HG03196 (cell line): ENCODE measurements around the gene DDX27.
A peak's percentile ranks its signal among the peaks of the same experiment; 100 is the strongest.
"Not testable (repeated sequence)": the region's sequence is repeated elsewhere in the genome, so short reads cannot be mapped to it uniquely, and the experiment has no call there.

Experiments used
- ATAC-seq: cut with Tn5 transposase; IDR thresholded peaks from one replicate; pipeline ENCODE4 v1.9.1; 2021; ENCODE audit not compliant: unreplicated experiment

The DDX27 gene, protein sequence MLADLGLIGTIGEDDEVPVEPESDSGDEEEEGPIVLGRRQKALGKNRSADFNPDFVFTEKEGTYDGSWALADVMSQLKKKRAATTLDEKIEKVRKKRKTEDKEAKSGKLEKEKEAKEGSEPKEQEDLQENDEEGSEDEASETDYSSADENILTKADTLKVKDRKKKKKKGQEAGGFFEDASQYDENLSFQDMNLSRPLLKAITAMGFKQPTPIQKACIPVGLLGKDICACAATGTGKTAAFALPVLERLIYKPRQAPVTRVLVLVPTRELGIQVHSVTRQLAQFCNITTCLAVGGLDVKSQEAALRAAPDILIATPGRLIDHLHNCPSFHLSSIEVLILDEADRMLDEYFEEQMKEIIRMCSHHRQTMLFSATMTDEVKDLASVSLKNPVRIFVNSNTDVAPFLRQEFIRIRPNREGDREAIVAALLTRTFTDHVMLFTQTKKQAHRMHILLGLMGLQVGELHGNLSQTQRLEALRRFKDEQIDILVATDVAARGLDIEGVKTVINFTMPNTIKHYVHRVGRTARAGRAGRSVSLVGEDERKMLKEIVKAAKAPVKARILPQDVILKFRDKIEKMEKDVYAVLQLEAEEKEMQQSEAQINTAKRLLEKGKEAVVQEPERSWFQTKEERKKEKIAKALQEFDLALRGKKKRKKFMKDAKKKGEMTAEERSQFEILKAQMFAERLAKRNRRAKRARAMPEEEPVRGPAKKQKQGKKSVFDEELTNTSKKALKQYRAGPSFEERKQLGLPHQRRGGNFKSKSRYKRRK

DNA sequence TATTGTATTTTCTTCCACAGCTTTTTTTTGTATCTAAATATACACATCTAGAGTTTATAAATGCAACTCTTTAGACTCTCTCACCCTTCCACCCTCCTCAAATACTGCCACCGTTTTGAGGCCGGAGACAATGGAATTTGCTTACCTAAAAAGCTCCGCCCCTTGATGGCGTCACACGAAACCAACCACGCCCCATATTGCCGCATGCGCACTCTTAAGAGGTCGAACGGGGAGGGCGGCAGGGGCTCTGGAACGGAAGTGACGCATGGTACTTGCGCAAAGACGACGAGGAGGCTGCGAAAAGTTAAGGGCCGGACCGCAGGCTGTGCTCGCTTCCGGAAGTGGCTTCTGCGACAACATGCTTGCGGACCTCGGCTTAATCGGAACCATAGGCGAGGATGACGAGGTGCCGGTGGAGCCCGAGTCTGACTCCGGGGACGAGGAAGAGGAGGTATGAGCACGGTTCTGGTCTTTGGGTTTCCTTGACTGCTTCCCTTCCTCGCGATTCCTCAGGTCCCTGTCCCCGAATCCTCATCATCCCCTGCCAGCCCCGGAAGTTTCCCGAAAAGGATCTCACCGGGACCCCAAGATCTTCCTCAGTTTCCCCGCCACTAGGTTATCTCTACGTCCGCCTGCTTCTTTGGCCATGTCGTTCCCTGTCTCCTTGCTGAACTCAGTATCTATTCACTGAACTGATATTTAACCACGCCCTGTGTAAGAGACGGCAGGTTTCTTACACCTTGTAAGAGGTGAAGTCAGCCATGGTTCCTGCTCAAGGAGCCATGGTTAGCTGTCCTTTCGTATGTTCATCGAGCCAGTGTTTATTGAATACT lies at the start of gene DDX27:
DDX27 (plus strand) TSS at position 326 of the 833 bp plus-strand sequence; CDS start at position 359, 33 bp downstream.
- ATAC-seq = peak; percentile 89

DNA sequence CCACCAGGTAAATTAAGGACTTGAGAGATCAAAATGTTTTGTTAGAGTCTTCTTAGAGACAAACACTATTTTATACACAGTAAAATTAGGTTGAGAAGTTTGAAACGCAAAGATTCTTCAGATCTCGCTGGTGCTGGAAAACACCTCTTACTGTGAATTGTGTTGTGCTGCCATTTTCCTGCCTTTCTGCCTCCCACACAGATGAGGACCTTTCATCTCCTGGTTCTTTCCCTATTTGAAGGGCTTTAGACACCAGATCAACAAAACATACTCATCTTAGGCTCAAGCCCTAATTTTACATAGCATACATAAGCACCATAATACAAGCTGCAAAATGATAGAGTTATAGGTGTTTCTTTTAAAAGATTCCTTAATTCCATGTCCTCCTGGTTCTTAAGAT lies 49.7 kb upstream of the DDX27 start:
- no peak for ATAC-seq

DNA sequence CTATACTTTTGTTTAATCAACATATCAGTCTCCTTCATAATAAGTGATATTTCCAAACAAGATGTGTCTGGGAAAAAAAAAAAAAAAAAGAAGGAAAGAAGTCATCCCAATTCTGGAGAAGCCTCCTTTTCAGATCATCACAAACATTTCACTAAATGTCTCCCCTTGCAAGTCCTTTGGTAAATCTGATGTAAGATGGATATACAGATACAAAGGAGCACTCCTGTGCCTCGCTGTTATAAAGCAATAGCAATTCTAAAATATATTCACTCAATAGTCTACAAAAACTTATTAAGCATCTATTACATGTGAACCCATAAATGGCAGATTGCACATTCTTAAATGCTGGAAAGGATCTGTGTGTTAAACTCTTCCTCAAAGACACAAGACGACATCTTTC lies 48.5 kb upstream of the DDX27 start:
- no peak for ATAC-seq

DNA sequence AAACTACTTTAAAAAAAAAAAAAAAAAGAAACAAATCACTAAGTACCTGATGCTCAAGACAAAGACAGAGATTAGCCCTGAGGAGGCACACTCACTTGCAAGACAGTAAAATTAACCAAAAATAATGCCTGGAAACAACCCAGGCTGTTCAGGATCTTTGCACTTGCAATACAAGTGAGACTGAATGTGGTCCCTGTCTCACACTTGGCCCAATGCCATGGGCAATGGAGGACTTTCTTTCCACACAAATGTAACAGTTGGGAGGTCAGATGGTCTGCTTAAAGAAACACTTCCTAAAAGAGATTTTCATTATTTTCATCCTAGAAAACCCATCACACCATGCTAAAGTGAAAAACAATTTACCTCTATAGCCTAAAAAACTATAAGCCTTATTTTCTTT lies 47.3 kb upstream of the DDX27 start:
- no peak for ATAC-seq

DNA sequence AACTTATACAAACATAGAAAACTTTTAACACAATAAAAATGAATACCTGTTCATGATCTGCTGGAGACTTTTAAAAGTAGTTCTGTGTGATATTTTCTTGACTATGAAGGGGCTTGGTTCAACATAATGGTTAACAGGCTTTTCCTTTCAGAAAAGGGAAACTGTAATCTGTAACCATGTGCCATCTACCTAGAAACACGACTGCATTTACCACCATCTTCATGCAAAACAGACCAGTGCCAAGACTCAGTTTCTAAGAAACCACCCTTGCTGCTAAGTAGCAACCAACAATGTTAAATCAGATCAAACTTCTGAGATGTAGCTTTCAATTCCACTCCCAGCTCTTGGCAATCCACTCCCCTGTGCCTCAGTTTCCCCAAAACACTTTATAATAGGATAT lies 46.8 kb upstream of the DDX27 start:
- ATAC-seq = no peak

DNA sequence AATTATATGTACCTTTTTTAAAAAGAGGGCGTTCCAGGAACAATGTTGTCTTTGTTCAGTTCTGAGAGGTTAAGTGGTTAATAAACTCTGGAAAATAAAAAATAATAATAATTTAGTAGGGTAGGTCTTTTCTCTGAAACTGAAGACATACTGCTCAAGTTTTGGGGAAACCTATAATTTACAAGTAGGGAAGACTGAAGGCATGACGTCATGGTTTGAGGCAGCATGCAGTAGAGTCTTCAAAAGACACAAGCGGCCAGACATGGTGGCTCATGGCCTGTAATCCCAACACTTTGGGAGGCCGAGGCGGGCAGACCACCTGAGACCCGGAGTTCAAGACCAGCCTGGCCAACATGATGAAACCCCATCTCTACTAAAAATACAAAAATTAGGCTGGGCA lies 45.0 kb upstream of the DDX27 start:
- ATAC-seq = no peak

DNA sequence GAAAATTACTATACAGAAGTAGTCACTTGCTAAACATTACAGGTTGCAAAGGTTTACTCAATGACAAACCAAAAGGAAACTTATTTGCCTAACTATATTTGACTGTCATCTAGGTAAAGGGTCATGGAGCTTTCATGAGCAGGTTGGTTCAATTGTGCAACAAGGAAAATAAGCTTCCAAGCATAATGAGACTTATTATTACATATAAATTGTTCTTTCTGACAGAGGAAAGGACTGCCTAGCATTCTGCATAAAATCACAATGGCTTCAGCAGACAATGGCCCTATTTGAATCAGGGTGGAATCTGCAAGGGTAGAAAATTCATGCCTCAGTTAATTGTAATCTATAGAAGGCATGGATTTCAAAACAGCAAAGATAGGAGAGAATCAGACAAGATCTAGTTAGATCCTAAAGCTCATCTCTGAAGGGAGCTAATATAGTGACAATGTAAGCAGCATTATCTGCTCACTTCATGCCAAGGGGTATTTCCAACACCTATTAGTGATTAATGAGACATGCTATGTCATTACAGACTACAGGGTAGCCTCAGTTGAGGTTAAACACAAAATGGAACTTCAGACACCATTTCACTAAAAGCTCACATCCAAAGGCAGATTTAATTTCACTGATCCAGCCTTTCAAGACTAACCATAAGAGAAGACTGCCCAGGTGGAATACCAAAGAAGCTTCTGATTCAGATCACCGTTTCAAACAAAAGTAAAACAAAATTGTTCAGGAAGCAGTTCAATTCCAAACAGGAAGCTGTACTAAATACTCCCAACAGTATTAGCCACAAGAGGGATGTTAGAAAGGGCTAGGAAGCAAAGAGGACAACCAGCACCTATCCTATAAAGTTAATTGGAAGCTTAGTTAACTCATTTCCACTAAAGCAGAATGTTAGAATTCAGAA lies 39.6 kb upstream of the DDX27 start:
- ATAC-seq = peak; percentile 45

DNA sequence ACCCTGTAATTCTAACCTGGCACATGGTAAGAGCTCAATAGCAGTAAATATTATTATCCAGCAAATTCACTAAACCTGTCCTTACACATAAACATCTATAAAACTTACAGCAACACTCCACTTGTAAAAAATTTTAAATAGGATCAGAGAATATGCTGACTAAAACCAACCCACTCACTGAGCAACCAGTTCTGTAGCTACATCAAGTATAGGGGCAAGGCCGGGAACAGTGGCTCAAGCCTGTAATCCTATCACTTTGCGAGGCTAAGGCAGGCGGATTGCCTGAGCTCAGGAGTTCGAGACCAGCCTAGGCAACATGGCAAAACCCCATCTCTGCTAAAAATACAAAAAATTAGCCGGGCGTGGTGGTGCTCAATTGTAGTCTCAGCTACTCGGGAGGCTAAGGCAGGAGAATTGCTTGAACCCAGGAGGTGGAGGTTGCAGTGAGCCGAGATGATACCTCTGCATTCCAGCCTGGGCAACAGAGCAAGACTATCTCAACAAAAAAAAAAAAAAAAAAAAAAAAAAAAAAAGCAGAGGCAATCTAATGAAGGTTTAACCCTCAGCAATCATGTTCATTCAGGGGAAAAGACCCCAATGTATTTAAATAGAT lies 37.8 kb upstream of the DDX27 start:
- ATAC-seq = no peak

DNA sequence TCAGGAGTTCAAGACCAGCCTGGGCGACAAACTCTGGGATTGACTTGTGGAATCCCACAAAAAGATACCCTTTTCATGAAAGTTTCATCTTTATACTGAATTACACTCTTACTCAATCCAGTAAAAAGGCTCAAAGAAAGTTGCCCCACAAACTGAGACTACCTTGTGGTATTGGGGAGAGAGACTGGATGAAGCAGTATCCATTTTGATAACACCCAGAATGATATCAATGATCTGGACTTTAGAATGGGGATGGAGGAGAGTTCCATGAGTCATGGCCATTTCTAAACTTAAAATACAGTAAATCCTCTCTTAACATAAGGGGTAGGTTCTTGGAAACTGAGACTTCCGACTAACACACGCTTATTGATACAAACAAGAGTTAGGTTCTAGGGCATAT lies 35.8 kb upstream of the DDX27 start:
- no peak for ATAC-seq

DNA sequence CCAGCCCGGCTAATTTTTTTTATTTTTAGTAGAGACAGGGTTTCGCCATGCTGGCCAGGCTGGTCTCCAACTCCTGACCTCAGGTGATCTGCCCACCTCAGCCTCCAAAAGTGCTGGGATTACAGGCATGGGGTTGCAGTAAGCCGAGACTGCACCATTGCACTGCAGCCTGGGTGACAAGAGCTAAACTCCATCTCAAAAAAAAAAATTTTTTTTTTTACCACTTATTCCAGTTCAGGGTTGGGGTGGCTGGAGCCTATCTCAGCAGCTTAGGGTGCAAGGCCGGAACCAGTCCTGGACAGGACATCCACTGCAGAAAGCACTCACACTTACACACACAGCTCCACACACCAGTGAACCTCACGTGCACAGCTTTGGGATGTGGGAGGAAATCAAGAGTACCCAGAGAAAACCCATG lies 35.1 kb upstream of the DDX27 start:
- ATAC-seq = not testable (repeated sequence)

DNA sequence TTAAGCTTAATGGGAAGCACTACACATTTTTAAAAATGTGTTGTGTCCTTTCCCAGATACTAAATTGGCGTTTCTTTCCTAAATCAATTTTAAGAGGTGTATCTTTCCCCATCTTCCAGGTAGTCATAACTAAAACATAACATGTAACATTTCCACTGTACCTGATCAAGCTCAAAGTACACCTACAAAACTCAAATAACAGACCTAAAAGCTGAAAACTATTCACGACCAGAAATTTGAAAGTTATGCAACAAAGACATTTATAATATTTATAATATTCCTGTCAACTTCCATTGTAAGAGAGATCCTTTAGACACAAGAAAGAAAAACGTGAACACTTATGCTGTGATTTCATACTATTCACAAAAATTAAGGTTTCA lies 34.5 kb upstream of the DDX27 start:
- ATAC-seq = no peak

DNA sequence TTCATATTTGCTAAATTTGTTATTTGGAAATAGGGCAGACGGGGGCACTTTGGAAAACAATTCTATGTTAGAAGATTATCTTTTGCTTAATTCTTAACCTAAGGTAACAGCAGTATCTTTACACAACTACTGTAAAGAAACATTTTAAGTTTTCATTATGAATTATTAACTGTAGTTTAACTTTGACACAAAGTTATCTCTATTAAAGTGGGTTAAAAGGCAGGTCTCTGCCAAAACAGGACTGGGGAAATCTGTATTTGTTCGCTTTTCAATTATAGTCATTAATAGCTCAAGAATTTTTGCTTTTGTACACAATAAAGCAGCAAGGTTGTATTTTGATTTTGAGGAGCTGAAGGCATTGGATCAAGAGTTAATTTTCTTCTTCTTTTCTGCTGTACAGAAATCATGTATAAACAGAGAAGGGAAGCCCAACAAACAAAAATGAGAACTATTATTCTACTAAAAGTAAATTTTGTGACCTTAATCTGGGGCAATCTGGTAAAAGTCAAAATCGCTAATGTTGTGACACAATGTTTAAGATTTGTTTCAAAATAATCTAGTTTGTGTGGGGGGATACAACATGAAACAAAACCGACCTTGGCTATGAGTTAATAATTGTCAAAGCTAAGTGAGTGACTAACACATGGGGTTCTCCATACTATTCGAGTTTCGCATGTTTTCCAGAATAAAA lies 34.0 kb upstream of the DDX27 start:
- no peak for ATAC-seq

DNA sequence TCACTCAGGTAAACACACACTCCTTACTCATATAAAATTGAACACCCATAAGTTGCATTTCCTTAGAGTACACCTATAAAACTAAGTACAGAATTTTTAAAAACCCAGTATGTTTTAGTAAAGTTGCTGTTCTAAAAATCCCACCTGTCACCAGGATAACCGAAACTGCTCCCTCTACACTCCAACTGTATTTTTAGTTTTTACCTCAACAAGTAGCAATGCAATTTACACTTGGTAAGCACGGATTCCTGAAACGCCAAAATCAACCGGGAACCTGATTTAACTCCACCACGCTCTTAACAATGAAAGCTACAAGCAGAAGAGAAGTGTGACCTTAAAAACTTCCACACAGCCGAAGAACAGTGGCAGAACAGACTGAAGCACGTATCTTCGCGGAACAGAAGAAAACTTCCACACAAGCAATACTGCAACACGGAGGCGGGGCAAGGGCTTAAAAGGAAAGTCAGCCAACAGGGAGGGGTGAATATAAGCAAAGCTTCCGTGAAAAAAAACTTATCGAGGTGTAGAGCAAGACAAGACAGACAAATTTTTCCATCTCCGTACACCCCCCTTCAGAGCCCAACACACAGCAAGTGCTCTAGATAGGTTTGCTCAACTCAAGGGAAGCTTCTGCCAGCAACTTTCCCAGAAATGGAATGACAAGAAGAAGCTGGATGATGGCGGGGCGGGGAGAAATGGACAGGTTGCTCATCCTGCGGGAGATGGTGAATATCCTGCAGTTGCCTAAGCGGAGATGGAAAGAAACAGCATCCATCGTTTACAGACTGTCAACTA lies 32.5 kb upstream of the DDX27 start:
- no peak for ATAC-seq

DNA sequence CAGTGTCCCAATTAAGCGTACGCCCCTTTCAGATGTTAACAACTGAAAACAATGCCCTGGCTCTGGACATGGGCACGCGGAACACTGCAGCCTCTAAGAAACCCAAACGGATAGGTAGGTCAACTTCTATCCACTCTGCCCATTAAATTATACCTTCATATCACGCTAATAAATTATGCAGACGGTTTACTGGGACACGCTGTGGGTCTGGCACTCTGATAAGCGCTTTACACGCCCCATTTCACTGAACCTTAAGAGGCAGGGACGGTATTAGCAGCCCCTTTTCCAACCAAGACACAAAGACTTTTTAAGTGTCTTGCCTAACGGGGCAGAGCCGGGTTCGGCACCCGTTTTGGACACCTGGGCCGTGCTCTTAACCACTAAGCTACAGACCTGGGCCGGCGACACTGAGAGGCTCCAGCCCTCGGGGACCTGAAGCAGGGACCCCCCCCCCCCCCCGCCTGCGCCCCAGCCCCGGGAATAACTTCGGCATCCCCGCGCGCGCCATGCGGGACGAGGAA lies 31.8 kb upstream of the DDX27 start:
- ATAC-seq = peak; percentile 2

DNA sequence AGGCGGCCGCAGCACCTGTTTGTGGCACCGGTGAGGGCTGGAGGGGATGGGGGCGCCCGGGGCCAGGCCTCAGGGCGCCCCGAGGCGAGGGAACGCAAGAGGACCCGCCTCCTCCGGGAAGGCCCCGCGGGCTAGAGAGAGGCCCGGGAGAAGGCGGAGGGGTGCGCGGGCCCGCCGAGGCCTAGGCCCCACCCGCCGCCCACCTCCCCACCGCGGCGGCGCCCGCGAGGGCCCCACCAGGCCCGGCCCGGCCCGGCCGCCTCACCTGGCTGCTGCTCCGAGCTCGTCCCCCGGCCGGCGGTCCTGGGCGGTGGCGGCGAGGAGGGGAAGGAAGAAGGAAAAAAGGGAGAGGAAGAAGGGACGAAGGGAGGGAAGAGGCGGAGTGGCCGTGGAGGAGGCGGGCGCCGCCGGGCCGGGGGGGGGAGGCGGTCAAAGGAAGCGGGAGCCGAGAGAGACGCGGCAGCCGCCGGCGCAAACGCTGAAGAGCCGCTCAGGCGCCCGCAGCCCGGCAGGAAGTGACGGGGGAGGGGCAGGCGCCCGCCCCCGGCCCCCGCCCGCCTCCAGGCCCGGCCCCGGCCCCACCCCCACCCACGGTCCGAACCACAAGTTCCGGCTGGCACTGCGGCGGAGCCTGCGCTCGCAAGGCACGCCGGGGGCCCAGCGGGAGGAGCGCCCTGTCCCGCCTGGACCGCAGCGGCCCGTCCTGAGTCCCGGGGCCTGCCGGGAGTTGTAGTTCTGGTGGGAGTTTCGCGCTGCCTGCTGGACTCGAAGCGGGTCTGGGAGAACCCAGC lies 31.2 kb upstream of the DDX27 start, which contains the start of gene STAU1:
STAU1 (minus strand) TSS at position 484 of the 791 bp plus-strand sequence. CDS start 22,133 bp downstream, outside the sequence.
- peak; percentile 89 for ATAC-seq

DNA sequence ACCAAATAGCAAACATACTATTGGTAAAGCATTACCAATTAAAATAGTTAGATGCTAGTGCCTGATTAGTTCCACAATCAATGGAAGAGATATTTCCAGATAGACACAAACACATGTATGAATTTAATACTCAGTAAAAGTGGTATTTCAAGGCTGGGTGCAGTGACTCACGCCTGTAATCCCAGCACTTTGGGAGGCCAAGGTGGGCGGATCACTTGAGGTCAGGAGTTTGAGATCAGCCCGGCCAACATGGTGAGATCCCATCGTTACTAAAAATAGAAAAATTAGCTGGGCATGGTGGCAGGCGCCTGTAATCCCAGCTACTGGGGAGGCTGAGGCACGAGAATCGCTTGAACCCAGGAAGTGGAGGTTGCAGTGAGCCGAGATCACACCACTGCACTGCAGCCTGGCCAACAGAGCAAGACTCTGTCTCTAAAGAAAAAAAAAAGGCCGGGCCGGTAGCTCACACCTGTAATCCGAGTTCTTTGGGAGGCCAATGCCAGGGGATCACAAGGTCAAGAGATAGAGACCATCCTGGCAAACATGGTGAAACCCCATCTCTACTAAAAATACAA lies 26.2 kb upstream of the DDX27 start:
- not testable (repeated sequence) for ATAC-seq

DNA sequence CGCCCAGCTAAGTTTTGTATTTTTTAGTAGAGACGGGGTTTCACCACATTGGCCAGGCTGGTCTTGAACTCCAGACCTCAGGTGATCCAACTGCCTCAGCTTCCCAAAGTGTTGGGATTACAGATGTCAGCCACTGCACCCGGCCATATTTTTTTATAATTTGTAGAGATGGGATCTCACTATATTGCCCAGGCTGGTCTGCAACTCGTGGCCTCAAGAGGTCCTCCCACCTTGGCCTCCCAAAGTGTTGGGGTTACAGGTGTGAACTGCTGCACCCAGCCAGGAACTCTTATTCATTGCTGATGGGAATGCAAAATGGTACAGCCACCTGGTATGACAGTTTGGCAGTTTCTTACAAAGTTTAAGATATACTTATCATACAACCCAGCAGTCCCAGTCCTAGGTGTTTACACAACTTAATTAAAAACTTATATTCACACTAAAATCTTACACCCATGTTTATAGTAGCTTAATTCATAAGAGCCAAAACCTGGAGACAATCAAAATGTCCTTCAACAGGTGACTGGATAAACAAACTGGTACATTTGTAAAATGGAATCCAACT lies 19.4 kb upstream of the DDX27 start:
- no peak for ATAC-seq
